Vagina (tissue), 2 donors: ENCODE results near the gene ACYP1.

Source experiments
- POLR2A ChIP-seq, 2 donors: fragments of 450-650 bp; IDR thresholded peaks; one replicate each; pipeline ENCODE4 v1.6.1; 2017; ENCODE audit warnings: antibody characterized with exemption in 2 of 2, mild to moderate bottlenecking in 2 of 2, moderate library complexity in 2 of 2
- TF ChIP-seq, protein P1 (sequence below), 3 experiments: fragments of 450-650 bp in 2 of 3; fragments of 200-600 bp in 1 of 3; sonication (generic) in 1 of 3; IDR thresholded peaks; one replicate each; pipeline ENCODE4 v1.5.1; 2017 to 2019; ENCODE audit warnings: antibody characterized with exemption in 3 of 3, mild to moderate bottlenecking in 2 of 3, moderate library complexity in 2 of 3

GRCh38 chr14:75096959-75097358, 33.1 kb upstream of the ACYP1 start:
- TF ChIP-seq, protein P1, sequence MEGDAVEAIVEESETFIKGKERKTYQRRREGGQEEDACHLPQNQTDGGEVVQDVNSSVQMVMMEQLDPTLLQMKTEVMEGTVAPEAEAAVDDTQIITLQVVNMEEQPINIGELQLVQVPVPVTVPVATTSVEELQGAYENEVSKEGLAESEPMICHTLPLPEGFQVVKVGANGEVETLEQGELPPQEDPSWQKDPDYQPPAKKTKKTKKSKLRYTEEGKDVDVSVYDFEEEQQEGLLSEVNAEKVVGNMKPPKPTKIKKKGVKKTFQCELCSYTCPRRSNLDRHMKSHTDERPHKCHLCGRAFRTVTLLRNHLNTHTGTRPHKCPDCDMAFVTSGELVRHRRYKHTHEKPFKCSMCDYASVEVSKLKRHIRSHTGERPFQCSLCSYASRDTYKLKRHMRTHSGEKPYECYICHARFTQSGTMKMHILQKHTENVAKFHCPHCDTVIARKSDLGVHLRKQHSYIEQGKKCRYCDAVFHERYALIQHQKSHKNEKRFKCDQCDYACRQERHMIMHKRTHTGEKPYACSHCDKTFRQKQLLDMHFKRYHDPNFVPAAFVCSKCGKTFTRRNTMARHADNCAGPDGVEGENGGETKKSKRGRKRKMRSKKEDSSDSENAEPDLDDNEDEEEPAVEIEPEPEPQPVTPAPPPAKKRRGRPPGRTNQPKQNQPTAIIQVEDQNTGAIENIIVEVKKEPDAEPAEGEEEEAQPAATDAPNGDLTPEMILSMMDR (IDR thresholded peaks at IDR 0.05), result no peak
- TF ChIP-seq POLR2A (IDR thresholded peaks at IDR 0.05), result no peak
